HepG2 (cell line): ENCODE data around the gene SRSF10. TPM values are rescaled to one million over a fixed set of nuclear protein-coding genes. Genes with fewer than 3 reads are reported as not detected.

Experiments used
- FOSL2 ChIP-seq: sonication (generic); formaldehyde crosslinking; IDR thresholded peaks from 2 replicates; pipeline ENCODE4 v1.4.0; 2020; ENCODE audit warnings: missing genetic modification reagents
- FOXP1 ChIP-seq, 2 experiments: fragments of 450-650 bp in 1 of 2; IDR thresholded peaks; 2 replicates each; pipeline ENCODE4 v1.6.1; 2017 to 2018; ENCODE audit warnings: antibody characterized with exemption in 1 of 2
- KLF16 ChIP-seq, 2 experiments: sonication (generic) in 1 of 2; formaldehyde crosslinking in 1 of 2; IDR thresholded peaks; 2 replicates each; pipeline versions ENCODE4 v1.6.1 to v1.8.0; 2016 to 2023; ENCODE audit warnings: missing genetic modification reagents in 2 of 2, missing compliant biosample characterization in 1 of 2
- LCORL ChIP-seq, 2 experiments: fragments of 450-650 bp in 1 of 2; sonication (generic) in 1 of 2; formaldehyde crosslinking in 1 of 2; IDR thresholded peaks; 2 replicates each; pipeline versions ENCODE4 v1.5.0 to v1.6.1; 2017 to 2020; ENCODE audit warnings: antibody characterized with exemption in 1 of 2, missing genetic modification reagents in 1 of 2
- MED1 ChIP-seq: sonication (generic); formaldehyde crosslinking; IDR thresholded peaks from 2 replicates; pipeline ENCODE4 v1.4.0; 2020; ENCODE audit warnings: missing genetic modification reagents
- SALL1 ChIP-seq: sonication (generic); formaldehyde crosslinking; IDR thresholded peaks from 2 replicates; pipeline ENCODE4 v1.8.0; 2022; ENCODE audit warnings: mild to moderate bottlenecking, missing genetic modification reagents
- SAP130 ChIP-seq: IDR thresholded peaks from 2 replicates; pipeline ENCODE4 v1.6.1; 2016; ENCODE audit warnings: low read depth
- SIX4 ChIP-seq: sonication (generic); formaldehyde crosslinking; IDR thresholded peaks from 2 replicates; pipeline ENCODE4 v1.4.0; 2020; ENCODE audit warnings: missing genetic modification reagents
- SOX13 ChIP-seq, 3 experiments: fragments of 450-650 bp in 1 of 3; sonication (generic) in 1 of 3; formaldehyde crosslinking in 1 of 3; IDR thresholded peaks in 2 of 3; conservative IDR thresholded peaks in 1 of 3; 2 replicates each; pipeline versions ENCODE4 v1.5.0 to v1.6.1; 2016 to 2020; ENCODE audit warnings: antibody characterized with exemption in 1 of 3, mild to moderate bottlenecking in 1 of 3, missing compliant biosample characterization in 1 of 3, missing genetic modification reagents in 1 of 3, moderate library complexity in 1 of 3
- SOX5 ChIP-seq: IDR thresholded peaks from 2 replicates; pipeline ENCODE4 v1.6.1; 2016; ENCODE audit warnings: borderline replicate concordance
- STAT5B ChIP-seq: sonication (generic); formaldehyde crosslinking; IDR thresholded peaks from 2 replicates; pipeline ENCODE4 v1.4.0; 2020; ENCODE audit warnings: missing genetic modification reagents
- TCF7 ChIP-seq: sonication (generic); IDR thresholded peaks from 2 replicates; pipeline ENCODE4 v1.6.1; 2016; ENCODE audit warnings: antibody characterized with exemption, low read depth
- ZNF335 ChIP-seq: sonication (generic); formaldehyde crosslinking; IDR thresholded peaks from 2 replicates; pipeline ENCODE4 v1.4.0; 2020; ENCODE audit warnings: missing genetic modification reagents
- ZNF614 ChIP-seq: IDR thresholded peaks from 2 replicates; pipeline ENCODE4 v1.6.1; 2018; ENCODE audit warnings: missing biosample characterization, missing genetic modification reagents, inconsistent platforms, borderline replicate concordance
- ZNF816 ChIP-seq: sonication (generic); formaldehyde crosslinking; IDR thresholded peaks from 2 replicates; pipeline ENCODE4 v1.8.0; 2022; ENCODE audit warnings: missing genetic modification reagents, mild to moderate bottlenecking, borderline replicate concordance
- polyA plus RNA-seq, 8 experiments: library from polyadenylated mRNA; depleted of rRNA in 3 of 8; stranded (reverse) in 7 of 8; unstranded in 1 of 8; fragments of >200 nt; fragmentation: Illumina TruSeq in 4 of 8; extraction: Trizol in 4 of 8; gene quantifications; 2 replicates each; pipeline versions ENCODE4 v1.2.1 to v1.2.3, GENCODE V29; 2011 to 2016; ENCODE audit warnings: low read depth in 4 of 8, missing spikeins in 1 of 8, mixed read lengths in 1 of 8; ENCODE audit not compliant: insufficient read depth in 1 of 8
- total RNA-seq, 5 experiments: library from RNA; depleted of rRNA; stranded (reverse); fragments of >200 nt; fragmentation: Illumina TruSeq; extraction: Trizol; gene quantifications; 2 replicates each; pipeline ENCODE4 v1.2.3, GENCODE V29; 2016; ENCODE audit warnings: low read depth in 1 of 5
- TF ChIP-seq, protein P1 (sequence below): sonication (generic); formaldehyde crosslinking; IDR thresholded peaks from 2 replicates; pipeline ENCODE4 v1.5.1; 2020; ENCODE audit warnings: mild to moderate bottlenecking, missing genetic modification reagents, borderline replicate concordance
- TF ChIP-seq, protein P2 (sequence below): sonication (generic); formaldehyde crosslinking; IDR thresholded peaks from 2 replicates; pipeline ENCODE4 v1.5.0; 2020; ENCODE audit warnings: mild to moderate bottlenecking, missing genetic modification reagents, borderline replicate concordance

SRSF10 gene
- total and polyA plus RNA-seq, 2 of the 13 experiments (the other 11 are each of a cell fraction or from before 2014, with no cell fraction given) = 126 to 186 TPM

DNA sequence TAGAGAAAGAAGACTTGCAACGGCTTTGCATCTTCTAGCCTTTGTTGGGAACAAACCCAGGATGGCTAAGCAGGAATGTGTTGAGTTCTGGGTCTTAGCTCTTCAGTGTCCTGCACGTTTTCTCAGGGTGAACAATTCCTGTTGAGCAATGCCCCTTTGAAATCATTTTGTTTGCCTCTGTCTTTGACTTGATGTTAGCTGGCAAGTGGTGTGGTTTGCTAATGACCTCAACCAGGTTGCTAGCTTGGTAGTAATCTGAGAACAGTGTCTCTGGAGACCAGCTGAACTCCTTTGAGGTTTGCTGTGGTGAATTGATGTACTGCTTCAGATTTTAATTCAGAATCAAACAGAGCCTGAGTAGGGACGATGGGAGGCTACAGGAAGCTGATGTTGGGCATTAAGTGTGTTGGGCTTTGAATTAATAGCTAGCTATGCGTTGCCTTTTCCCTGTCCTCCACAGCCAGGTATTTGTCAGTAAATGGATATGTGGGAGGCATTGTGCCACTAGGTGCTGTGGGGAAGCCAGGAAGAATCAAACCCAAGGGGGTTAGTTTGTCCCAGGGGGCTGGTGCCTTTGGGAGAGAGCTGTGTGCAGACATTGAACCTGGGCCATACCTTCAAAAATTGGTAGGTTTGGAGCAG is 23.3 kb upstream of the SRSF10 start (continued):
- TF ChIP-seq, protein P1, sequence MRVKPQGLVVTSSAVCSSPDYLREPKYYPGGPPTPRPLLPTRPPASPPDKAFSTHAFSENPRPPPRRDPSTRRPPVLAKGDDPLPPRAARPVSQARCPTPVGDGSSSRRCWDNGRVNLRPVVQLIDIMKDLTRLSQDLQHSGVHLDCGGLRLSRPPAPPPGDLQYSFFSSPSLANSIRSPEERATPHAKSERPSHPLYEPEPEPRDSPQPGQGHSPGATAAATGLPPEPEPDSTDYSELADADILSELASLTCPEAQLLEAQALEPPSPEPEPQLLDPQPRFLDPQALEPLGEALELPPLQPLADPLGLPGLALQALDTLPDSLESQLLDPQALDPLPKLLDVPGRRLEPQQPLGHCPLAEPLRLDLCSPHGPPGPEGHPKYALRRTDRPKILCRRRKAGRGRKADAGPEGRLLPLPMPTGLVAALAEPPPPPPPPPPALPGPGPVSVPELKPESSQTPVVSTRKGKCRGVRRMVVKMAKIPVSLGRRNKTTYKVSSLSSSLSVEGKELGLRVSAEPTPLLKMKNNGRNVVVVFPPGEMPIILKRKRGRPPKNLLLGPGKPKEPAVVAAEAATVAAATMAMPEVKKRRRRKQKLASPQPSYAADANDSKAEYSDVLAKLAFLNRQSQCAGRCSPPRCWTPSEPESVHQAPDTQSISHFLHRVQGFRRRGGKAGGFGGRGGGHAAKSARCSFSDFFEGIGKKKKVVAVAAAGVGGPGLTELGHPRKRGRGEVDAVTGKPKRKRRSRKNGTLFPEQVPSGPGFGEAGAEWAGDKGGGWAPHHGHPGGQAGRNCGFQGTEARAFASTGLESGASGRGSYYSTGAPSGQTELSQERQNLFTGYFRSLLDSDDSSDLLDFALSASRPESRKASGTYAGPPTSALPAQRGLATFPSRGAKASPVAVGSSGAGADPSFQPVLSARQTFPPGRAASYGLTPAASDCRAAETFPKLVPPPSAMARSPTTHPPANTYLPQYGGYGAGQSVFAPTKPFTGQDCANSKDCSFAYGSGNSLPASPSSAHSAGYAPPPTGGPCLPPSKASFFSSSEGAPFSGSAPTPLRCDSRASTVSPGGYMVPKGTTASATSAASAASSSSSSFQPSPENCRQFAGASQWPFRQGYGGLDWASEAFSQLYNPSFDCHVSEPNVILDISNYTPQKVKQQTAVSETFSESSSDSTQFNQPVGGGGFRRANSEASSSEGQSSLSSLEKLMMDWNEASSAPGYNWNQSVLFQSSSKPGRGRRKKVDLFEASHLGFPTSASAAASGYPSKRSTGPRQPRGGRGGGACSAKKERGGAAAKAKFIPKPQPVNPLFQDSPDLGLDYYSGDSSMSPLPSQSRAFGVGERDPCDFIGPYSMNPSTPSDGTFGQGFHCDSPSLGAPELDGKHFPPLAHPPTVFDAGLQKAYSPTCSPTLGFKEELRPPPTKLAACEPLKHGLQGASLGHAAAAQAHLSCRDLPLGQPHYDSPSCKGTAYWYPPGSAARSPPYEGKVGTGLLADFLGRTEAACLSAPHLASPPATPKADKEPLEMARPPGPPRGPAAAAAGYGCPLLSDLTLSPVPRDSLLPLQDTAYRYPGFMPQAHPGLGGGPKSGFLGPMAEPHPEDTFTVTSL (CRISPR knock-in tag) = peak; percentile 57; the same call in 1 of the 2 replicates
- TF ChIP-seq ZNF335 (CRISPR knock-in tag) = 0 out of 2 replicates have a peak, but pooled peaks have one; percentile 33
- TF ChIP-seq SAP130 = peak; percentile 66
- no peak for TF ChIP-seq LCORL (IDR thresholded peaks at IDR 0.05)
- TF ChIP-seq LCORL (CRISPR knock-in tag; IDR thresholded peaks at IDR 0.05) = 0 out of 2 replicates have a peak, but pooled peaks have one; percentile 25
- TF ChIP-seq TCF7 = 0 out of 2 replicates have a peak, but pooled peaks have one; percentile 59
- no peak for TF ChIP-seq STAT5B (CRISPR knock-in tag)
- TF ChIP-seq ZNF816 (CRISPR knock-in tag) = peak; percentile 83; the same call in 1 of the 2 replicates
- no peak for TF ChIP-seq FOXP1 (IDR thresholded peaks at IDR 0.05)
- TF ChIP-seq FOXP1 (CRISPR knock-in tag; IDR thresholded peaks at IDR 0.05) = peak; percentile 60
- TF ChIP-seq SIX4 (CRISPR knock-in tag) = peak; percentile 85
- peak; percentile 87 for TF ChIP-seq SOX13 (IDR thresholded peaks at IDR 0.05)
- TF ChIP-seq SOX13 (CRISPR knock-in tag; conservative IDR thresholded peaks at IDR 0.05 in 1 of 2, IDR thresholded peaks at IDR 0.05 in 1 of 2) = peak in 1 of 2 experiments; percentile 91; a peak in 2 of 4 replicates
- TF ChIP-seq SALL1 = peak; percentile 62; the same call in 1 of the 2 replicates
- TF ChIP-seq MED1 (CRISPR knock-in tag) = peak; percentile 48; the same call in 1 of the 2 replicates
- TF ChIP-seq, protein P2, sequence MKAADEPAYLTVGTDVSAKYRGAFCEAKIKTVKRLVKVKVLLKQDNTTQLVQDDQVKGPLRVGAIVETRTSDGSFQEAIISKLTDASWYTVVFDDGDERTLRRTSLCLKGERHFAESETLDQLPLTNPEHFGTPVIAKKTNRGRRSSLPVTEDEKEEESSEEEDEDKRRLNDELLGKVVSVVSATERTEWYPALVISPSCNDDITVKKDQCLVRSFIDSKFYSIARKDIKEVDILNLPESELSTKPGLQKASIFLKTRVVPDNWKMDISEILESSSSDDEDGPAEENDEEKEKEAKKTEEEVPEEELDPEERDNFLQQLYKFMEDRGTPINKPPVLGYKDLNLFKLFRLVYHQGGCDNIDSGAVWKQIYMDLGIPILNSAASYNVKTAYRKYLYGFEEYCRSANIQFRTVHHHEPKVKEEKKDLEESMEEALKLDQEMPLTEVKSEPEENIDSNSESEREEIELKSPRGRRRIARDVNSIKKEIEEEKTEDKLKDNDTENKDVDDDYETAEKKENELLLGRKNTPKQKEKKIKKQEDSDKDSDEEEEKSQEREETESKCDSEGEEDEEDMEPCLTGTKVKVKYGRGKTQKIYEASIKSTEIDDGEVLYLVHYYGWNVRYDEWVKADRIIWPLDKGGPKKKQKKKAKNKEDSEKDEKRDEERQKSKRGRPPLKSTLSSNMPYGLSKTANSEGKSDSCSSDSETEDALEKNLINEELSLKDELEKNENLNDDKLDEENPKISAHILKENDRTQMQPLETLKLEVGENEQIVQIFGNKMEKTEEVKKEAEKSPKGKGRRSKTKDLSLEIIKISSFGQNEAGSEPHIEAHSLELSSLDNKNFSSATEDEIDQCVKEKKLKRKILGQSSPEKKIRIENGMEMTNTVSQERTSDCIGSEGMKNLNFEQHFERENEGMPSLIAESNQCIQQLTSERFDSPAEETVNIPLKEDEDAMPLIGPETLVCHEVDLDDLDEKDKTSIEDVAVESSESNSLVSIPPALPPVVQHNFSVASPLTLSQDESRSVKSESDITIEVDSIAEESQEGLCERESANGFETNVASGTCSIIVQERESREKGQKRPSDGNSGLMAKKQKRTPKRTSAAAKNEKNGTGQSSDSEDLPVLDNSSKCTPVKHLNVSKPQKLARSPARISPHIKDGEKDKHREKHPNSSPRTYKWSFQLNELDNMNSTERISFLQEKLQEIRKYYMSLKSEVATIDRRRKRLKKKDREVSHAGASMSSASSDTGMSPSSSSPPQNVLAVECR (CRISPR knock-in tag) = peak; percentile 20; the same call in 1 of the 2 replicates
- peak; percentile 55 for TF ChIP-seq FOSL2
- 0 out of 4 replicates have a peak, but pooled peaks of 1 of the 2 experiments have one; percentile 19 for TF ChIP-seq KLF16 (CRISPR knock-in tag; IDR thresholded peaks at IDR 0.05)
- TF ChIP-seq SOX5 (CRISPR knock-in tag) = peak; percentile 91
- peak; percentile 84; the same call in 1 of the 2 replicates for TF ChIP-seq ZNF614 (CRISPR knock-in tag)
